Fibroblast of peridontal ligament (primary cell): ENCODE measurements around the gene IGLL1.

Source experiments
- DNase-seq: peaks from one replicate; pipeline ENCODE4 v3.0.0-alpha.2; 2010; ENCODE audit errors: extremely low read depth

Gene IGLL1

DNA sequence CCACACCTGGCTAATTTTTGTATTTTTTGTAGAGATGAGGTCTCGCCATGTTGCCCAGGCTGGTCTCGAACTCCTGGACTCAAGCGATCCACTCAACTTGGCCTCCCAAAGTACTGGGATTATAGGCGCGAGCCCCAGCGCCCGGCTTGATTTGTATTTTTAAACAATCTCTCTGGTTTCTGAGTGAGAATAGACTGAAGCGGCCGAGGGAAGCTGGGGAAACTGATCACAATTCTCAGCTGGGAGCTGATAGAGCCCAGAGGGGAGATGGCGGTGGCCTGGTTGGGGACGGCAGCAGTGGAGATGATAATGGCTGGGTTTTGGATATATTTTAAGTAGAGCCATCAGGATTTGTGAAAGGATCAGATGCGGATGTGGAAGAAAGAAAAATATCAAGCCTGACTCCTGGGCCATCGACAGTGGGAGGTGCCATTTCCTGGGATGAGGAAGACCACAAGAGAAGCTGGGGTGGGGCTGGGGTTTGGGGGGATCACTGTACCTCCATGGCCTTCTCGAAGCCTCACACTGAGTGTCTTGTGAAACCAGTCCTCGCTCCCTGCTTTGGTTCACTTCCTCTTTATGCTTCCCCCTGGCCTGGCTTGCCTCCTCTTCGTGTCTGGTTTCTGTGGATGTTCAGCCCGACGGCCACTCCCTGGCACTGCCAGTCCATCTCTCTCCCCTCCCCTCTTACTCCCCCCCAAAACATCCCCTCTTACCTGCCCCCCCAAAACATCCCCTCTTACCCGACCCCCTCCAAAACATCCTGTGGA, 51.9 kb downstream of the IGLL1 start:
- no peak for DNase-seq

DNA sequence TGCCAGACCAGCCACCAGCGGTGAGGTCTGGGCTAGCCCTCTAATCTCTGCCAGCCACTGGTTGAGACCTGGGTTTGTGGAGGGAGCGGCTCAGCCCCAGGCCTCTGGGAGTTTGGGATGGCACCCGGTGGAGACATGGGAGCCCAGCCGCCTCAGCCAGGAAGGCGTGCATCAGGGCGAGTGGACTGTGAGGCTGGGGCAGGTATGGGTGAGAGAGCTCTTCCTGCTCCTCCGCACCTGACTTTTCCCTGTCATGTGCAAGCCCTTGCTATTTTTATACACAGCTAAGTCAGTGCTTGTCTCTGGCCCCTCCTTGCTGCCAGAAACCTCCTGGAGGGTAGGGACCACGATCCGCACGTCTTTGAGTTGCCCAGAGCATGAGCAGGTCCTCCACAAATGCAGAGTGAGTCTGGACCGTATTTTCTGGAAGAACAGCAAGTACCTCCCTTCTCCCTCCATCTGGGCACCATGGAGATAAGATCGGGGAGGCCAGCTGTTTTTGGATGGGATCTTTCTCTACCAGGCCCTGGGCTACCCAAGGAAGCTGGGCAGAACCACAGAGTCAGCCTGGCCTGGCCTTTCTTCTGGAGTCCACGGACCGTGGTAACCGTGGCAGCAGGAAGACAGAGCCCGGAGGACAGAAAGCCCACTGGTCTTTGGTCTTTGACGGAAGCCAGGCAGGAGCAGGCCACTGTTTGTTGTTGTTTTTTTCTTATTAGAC, 53.3 kb downstream of the IGLL1 start:
- no peak for DNase-seq

DNA sequence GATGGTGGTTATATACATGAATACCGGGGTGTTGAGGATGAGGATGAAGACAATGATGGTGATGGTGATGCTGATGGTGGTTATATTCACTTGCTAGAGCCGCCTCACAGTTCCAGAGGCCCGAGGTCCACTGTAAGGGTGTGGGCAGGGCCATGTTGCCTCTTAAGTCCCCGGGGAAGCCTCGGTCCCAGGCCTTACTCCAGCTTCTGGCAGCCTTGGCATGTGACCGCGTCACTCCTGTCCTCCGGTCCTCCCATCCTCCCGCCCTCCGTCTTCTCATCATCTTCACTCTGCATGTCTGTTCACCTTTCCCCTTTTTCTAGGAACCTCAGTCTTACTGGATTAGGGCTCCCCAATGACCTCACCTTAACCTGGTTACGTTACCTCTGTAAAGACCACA, 54.6 kb downstream of the IGLL1 start:
- no peak for DNase-seq

DNA sequence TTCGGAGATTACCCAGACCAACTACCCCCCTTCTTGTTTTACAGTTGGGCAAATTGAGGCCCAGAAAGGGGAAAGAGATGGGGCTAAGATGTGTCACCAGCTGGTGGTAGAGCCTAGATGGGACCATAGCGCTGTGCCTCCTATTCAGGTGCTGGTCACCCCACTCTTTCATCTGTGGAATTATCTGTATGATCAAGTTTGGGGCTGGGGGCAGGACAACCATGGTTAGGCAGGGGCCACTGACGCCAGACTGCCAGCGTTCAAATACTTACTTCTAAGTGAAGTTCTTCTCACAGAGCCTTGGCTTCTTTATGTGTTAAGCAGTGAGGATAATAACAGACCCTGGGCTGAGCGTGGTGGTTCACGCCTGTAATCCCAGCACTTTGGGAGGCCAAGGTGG, 55.9 kb downstream of the IGLL1 start:
- no peak for DNase-seq

DNA sequence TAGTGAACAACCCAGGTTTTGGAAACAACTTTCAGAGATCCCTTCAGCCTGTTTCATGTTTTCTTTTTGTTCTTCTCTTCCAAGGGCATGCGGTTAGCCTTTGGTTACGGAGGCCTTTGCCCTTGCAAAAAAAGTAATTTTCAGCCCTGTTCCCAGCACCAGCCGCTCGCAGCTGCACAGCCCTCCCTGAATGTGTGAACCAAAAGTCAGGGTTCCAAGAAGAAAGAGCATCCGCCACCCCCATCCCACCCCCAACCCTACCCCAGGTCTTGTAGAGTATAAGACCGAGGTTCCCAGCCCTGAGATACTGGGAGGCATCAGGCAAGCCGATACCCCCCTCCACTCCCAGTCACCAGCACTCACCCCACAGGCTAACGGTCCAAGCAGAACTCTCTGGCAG, 56.4 kb downstream of the IGLL1 start:
- DNase-seq, result no peak
